Transverse colon (tissue), 3 donors: ENCODE measurements around the gene BAIAP3.

ENCODE experiments used
- POLR2A ChIP-seq: fragments of 450-650 bp; IDR thresholded peaks from one replicate; pipeline ENCODE4 v1.6.1; 2016; ENCODE audit warnings: antibody characterized with exemption, mild to moderate bottlenecking, moderate library complexity
- TF ChIP-seq, protein P1 (sequence below), 5 experiments: fragments of 200-600 bp in 3 of 5; fragments of 450-650 bp in 2 of 5; sonication (generic) in 3 of 5; IDR thresholded peaks; 1 replicate in 2 of 5; 2 replicates in 3 of 5; pipeline ENCODE4 v1.5.1; 2016 to 2017; ENCODE audit warnings: antibody characterized with exemption in 5 of 5, inconsistent platforms in 3 of 5, mild to moderate bottlenecking in 2 of 5, moderate library complexity in 1 of 5

DNA sequence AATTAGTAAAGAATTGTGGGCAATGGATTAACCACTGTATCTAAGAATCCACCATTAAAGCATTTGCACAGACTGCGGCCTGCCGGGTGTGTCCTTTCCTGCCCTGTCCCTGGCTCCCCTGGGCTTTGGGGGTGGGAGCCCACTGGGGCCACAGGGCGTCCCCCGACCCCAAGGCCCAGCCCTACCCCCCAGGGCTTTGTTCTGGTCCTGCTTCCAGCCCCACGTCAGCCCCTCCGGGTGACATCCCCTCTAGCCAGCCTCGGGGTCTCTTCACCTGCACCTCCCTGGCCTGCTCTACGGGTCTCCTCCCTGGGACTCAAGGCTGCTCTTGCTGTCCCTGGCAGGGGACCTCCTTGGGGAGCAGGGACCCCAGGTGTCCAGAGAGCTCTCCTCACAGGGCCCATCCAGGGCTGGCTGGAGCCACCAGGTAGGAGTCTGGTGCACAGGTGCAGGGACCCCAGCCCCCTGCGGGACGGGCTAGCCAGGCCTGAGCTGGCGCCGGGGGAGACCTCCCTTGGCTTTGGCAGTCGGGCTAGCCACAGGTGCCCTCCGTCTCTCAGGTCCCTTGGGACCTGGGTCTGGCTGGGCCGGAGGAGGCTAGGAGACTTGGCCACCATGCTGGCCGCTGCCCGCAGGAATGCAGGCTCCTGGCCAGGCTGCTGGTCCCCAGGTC, 6.4 kb upstream of the BAIAP3 start:
- TF ChIP-seq, protein P1, sequence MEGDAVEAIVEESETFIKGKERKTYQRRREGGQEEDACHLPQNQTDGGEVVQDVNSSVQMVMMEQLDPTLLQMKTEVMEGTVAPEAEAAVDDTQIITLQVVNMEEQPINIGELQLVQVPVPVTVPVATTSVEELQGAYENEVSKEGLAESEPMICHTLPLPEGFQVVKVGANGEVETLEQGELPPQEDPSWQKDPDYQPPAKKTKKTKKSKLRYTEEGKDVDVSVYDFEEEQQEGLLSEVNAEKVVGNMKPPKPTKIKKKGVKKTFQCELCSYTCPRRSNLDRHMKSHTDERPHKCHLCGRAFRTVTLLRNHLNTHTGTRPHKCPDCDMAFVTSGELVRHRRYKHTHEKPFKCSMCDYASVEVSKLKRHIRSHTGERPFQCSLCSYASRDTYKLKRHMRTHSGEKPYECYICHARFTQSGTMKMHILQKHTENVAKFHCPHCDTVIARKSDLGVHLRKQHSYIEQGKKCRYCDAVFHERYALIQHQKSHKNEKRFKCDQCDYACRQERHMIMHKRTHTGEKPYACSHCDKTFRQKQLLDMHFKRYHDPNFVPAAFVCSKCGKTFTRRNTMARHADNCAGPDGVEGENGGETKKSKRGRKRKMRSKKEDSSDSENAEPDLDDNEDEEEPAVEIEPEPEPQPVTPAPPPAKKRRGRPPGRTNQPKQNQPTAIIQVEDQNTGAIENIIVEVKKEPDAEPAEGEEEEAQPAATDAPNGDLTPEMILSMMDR (IDR thresholded peaks at IDR 0.05), result no peak
- no peak for TF ChIP-seq POLR2A
